GM12864 (cell line): ENCODE data around the gene TNIK.

Experiments used
- DNase-seq: peaks from one replicate; pipeline ENCODE4 v3.0.0-alpha.2; 2011; ENCODE audit warnings: low read depth
- H3K4me3 ChIP-seq: 2 replicates; pipeline ENCODE4 v1.5.1; 2011; ENCODE audit warnings: mild to moderate bottlenecking, low read depth, low read length, control low read depth
- TF ChIP-seq, protein P1 (sequence below): IDR thresholded peaks from 2 replicates; pipeline ENCODE4 v1.5.1; 2011; ENCODE audit warnings: low read depth, mild to moderate bottlenecking, moderate library complexity, low read length, control low read depth, inconsistent platforms; ENCODE audit errors: missing control alignments

The TNIK gene

DNA sequence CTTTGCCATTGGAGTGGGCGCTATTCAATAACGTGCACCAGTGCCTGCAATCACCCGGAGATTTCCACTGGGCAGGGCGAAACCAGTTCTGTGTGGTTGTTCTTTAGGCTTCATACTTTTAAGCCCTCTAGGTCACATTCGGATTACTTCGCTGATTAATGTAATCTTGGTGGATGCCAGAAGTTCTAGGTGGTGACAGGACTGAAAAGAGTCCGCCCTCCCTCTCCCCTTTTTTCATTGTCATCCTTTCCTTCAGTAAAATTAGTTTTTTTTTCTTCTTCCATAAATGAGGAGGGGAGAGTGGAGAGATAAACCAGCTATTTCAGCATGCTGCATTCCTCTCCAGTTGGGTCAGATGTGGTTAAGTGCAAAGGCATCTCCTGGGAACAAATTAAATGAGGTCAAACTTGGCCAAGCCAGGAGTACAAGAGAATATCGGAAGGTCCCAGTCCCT, 431.4 kb downstream of the TNIK start:
- TF ChIP-seq, protein P1, sequence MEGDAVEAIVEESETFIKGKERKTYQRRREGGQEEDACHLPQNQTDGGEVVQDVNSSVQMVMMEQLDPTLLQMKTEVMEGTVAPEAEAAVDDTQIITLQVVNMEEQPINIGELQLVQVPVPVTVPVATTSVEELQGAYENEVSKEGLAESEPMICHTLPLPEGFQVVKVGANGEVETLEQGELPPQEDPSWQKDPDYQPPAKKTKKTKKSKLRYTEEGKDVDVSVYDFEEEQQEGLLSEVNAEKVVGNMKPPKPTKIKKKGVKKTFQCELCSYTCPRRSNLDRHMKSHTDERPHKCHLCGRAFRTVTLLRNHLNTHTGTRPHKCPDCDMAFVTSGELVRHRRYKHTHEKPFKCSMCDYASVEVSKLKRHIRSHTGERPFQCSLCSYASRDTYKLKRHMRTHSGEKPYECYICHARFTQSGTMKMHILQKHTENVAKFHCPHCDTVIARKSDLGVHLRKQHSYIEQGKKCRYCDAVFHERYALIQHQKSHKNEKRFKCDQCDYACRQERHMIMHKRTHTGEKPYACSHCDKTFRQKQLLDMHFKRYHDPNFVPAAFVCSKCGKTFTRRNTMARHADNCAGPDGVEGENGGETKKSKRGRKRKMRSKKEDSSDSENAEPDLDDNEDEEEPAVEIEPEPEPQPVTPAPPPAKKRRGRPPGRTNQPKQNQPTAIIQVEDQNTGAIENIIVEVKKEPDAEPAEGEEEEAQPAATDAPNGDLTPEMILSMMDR, result no peak
- DNase-seq, result no peak
- H3K4me3 ChIP-seq, result no peak overlapping the region

DNA sequence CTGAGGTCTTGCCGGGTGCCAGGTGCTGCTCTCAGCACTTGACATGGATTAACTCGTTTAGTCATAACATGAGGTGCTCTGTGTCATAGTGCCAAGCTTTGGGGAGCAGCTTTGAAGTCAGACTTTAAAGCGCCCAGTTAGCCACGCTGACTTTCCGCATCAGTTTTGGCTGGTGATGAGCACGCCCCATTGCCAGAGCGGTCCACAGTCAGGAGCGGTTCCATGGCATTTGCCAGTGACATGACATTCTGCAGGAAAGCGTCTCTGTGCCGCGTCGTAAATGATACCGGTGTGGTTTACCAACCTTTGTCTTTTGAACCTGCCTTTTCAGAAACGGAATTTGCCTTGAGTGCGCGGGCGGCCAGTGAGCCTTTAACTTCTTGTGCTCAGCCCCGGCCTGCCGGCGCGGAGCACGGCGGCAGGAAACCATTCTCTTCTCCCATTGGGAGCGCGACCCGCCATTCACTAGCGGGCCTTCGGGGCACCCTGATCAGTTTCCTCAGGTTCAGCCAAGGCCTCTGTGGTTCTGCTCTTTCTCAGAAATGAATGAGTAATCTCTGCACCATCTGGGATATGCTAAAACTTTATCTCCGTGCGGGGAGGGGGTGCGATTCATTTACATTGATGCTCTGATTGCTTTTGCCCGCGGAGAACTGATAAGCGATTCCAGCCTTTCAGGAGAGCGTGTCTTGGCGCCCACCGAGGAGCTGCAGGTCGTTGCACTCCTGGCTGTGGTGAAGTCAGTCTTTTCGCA, 432.0 kb downstream of the TNIK start:
- H3K4me3 ChIP-seq, result no peak overlapping the region
- no peak for DNase-seq
- TF ChIP-seq, protein P1, result no peak

DNA sequence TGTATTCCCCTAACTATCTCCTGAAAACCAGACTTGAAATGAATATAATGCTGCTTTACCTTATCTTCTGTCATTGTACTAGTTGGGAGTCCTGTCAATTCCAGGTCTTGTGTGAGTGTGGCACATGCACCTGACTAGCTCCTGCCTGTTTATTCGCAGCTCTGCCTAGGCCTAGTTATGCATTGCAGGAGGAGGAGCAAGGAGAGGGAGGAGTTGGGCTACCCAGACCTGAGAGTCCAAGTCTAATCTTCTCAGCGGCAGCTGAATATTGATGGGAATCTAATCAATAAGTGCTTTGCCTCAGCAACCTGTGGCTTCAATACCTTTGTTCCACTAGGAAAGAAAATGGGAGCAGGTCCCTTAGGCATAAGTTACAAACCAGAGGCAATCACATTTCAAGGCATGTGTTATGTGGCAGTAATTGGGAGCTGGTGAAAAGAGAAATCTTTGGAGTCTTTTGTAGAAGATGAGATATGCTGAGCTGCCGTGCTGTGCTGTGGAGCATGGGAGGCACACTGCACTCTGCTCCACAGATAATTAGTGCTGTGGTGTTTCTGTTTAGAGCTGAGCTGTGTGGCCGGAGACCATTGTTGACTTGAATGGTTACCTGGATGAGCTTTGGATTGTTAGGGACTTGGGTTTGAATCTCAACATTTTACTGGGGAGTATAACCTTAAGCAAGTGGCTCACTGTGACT, 433.5 kb downstream of the TNIK start, which contains the start of gene SLC2A2:
Gene SLC2A2, minus strand, starts transcription at position 124 of the 697 bp plus-strand sequence. Its CDS starts 50 bp downstream, at position 74.
- H3K4me3 ChIP-seq, result no peak within 1 kb of the TSS
- TF ChIP-seq, protein P1, result no peak

DNA sequence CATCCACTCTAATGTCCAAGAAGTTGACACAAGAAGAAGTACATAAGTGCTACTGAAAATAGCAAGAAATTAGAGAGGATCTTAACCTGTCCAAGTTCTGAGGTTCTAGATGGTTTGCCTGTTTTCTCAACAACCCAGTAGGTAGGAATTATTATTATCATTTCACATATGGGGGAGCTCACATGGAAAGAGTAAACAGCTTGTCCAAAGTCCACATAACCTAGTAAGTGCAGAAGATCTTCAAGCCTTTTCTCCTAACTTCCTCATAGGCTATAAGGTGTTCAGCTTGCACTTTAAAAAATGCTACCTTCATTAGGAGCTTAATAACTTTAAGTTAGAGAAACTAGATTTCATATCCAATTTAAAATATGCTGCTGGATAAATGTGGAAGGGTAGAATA, 436.6 kb downstream of the TNIK start:
- no peak for DNase-seq
- TF ChIP-seq, protein P1, result no peak
- H3K4me3 ChIP-seq, result no peak overlapping the region

More for the DNA sequence above, 433.5 kb downstream of the TNIK start, which contains the start of gene SLC2A2:
- no peak for DNase-seq

DNA sequence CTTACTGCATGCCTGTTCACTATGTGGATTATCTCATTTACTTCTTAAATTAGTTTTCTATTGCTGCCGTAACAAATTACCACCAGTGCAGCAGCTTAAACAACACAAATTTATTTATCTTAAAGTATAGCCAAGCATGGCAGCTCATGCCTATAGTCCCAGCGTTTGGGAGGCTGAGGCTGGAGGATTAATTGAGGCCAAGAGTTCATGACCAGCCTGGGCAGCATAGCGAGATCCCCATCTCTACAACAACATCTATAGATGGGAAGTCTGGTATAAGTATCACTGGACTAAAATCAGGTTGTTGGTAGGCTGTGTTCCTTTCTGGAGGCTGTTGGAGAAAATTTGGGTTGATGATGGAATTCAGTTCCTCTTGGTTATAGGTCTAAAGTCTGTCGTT, 438.8 kb downstream of the TNIK start:
- no peak for DNase-seq
- H3K4me3 ChIP-seq, result no peak overlapping the region
- TF ChIP-seq, protein P1, result no peak

DNA sequence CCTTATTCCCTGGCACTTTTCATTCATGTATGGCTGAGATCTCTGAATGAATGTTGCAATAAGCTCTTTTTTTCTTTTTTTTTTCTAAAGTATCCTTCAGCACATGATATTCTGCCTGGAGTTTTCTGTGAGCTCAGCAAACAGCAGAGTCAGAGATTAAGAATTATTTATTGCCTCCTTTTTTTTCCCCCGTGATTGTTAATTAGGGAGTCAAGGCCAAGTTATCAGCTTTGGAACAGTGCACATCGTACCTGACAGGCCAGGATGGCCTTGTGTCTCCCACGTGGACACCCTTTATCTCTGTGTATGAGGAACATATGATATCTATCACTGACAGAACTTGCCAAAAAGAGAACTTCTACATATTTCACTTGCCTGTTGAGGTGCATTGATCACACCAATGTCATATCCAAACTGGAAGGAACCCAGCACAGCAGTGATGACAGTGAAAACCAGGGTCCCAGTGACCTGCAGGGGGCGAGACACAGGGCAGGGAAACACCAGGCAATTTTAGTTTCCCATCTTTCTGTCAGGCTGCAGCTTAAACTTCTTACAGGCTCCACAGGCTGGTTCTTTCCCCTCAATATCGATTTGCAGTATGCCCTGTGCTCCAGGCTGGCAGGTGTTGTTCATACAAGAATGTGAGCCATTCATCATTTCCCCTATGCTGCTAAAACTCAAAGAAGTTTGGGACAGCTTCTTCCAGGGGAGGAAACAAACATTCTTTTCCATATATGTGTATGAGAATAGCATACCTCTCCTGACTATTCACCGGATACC, 441.9 kb downstream of the TNIK start:
- no peak for DNase-seq
- no peak overlapping the region for H3K4me3 ChIP-seq
- TF ChIP-seq, protein P1, result peak; percentile 41
